Measurements from ENCODE around the gene CLCC1.

The CLCC1 gene

DNA sequence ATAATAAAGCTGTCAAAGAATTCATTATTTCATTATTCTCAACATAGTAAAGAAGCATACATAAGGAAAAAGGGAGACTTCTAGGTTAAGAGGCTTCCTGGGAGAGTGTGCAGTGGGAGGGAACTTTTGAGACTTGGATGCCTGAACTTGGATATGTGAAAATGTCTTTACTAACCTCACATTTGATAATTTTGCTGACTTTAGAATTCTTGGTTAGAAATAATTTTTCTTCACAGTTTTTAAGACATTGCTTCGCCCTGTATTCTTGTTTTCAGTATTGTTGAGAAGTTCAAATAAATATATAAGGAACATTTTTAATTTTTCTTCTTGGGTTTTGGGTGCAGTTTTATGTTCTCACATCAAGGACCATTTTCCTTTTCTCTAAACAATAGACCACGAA lies 46.5 kb downstream of the CLCC1 start:
- DNase-seq (ENCODE audit: low read depth in 1 of 2, low spot score in 1 of 2): no peak

All from activated CD4-positive, alpha-beta T cell treated with anti-CD3 and anti-CD28 coated beads, Interleukin-2, amount 50 U/mL, for 24 hours (primary cell).